ENCODE measurements around the gene ID1. TPM values are rescaled to one million over a fixed set of nuclear protein-coding genes. Genes with fewer than 3 reads are reported as not detected.
A peak's percentile ranks its signal among the peaks of the same experiment; 100 is the strongest.

ID1 gene
- total and polyA plus RNA-seq, 2 experiments from 2014 or later = 221 to 479 TPM

DNA sequence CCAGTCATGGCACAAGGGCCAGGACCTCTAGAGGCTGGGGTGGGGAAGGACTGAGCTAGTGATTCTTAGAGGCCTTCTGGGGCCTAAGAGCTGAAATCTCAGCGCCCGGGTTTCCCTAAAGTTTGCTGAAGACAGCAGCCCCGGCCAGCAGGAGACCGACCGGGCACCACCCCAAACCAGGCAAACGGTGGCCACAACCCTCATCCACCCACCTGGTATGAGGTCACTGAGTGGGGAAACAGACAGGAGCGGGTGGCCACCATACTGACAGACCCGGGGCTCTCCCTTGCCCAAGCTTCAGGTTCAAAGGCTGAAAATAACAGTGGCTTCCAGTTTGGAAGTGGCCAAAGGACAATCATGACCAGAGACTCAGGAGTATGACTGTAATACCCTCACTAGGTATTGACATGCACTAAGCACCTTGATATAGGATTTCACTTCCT lies 35.0 kb upstream of the ID1 start:
- Histone ChIP-seq H3F3A (replicated peaks; ENCODE audit: low read depth) (peaks cover 73% of the 10 kb centered on the region), H3K4me1 (ENCODE audit: insufficient read depth) (peaks cover 74% of the 10 kb centered on the region), H3K4me3 (no peak overlapping the region), H3K36me3 (ENCODE audit: insufficient read depth) (peaks cover 7% of the 10 kb centered on the region), H4K20me1 (replicated peaks; ENCODE audit: insufficient read depth) (peaks cover 23% of the 10 kb centered on the region), H2AFZ (no peak overlapping the region), H3K79me2 (replicated peaks; ENCODE audit: insufficient read depth) (no peaks in the 10 kb centered on the region), H3K9me2 (ENCODE audit: insufficient read depth) (no peaks in the 10 kb centered on the region), H3K4me2 (peak overlapping the region; percentile 72; the same call in 1 of the 2 replicates), H3K27ac (ENCODE audit: low read depth) (no peak overlapping the region), H3K27me3 (ENCODE audit: insufficient read depth) (no peaks in the 10 kb centered on the region)
- H3K27ac Mint-ChIP-seq = no peak overlapping the region
- peaks cover 68% of the 10 kb centered on the region for H3K4me1 Mint-ChIP-seq
- peaks cover 7% of the 10 kb centered on the region; the same call in 2 of the 3 replicates for H3K9me3 Mint-ChIP-seq
- peaks cover 48% of the 10 kb centered on the region for H3K36me3 Mint-ChIP-seq (ENCODE audit: low read depth)
- H3K27me3 Mint-ChIP-seq (ENCODE audit: insufficient read depth, low read depth, poor library complexity) = peaks cover 55% of the 10 kb centered on the region
- no peak overlapping the region for H3K4me3 Mint-ChIP-seq
- ATAC-seq (no peak), DNase-seq (ENCODE audit: low spot score) (no peak)
- TF ChIP-seq ZNF114 (CRISPR knock-in tag; IDR thresholded peaks at IDR 0.05) (no peak), EZH2 (IDR thresholded peaks at IDR 0.05; ENCODE audit: low read depth, unreplicated experiment) (no peak), EZH2phosphoT487 (IDR thresholded peaks at IDR 0.05; ENCODE audit: unreplicated experiment) (no peak), NANOG (IDR thresholded peaks at IDR 0.05; ENCODE audit: borderline replicate concordance) (no peak), CREB1 (CRISPR knock-in tag; IDR thresholded peaks at IDR 0.05; ENCODE audit: low read depth) (no peak), ZNF331 (CRISPR knock-in tag; IDR thresholded peaks at IDR 0.05; ENCODE audit: low read depth) (no peak), STAT1 (IDR thresholded peaks at IDR 0.05; ENCODE audit: unreplicated experiment) (no peak), JUNB (IDR thresholded peaks at IDR 0.05; ENCODE audit: unreplicated experiment) (no peak), REST (IDR thresholded peaks at IDR 0.05; ENCODE audit: unreplicated experiment) (no peak), POLR2AphosphoS5 (IDR thresholded peaks at IDR 0.05; ENCODE audit: low read depth) (no peak)
- TF ChIP-seq, protein P1, sequence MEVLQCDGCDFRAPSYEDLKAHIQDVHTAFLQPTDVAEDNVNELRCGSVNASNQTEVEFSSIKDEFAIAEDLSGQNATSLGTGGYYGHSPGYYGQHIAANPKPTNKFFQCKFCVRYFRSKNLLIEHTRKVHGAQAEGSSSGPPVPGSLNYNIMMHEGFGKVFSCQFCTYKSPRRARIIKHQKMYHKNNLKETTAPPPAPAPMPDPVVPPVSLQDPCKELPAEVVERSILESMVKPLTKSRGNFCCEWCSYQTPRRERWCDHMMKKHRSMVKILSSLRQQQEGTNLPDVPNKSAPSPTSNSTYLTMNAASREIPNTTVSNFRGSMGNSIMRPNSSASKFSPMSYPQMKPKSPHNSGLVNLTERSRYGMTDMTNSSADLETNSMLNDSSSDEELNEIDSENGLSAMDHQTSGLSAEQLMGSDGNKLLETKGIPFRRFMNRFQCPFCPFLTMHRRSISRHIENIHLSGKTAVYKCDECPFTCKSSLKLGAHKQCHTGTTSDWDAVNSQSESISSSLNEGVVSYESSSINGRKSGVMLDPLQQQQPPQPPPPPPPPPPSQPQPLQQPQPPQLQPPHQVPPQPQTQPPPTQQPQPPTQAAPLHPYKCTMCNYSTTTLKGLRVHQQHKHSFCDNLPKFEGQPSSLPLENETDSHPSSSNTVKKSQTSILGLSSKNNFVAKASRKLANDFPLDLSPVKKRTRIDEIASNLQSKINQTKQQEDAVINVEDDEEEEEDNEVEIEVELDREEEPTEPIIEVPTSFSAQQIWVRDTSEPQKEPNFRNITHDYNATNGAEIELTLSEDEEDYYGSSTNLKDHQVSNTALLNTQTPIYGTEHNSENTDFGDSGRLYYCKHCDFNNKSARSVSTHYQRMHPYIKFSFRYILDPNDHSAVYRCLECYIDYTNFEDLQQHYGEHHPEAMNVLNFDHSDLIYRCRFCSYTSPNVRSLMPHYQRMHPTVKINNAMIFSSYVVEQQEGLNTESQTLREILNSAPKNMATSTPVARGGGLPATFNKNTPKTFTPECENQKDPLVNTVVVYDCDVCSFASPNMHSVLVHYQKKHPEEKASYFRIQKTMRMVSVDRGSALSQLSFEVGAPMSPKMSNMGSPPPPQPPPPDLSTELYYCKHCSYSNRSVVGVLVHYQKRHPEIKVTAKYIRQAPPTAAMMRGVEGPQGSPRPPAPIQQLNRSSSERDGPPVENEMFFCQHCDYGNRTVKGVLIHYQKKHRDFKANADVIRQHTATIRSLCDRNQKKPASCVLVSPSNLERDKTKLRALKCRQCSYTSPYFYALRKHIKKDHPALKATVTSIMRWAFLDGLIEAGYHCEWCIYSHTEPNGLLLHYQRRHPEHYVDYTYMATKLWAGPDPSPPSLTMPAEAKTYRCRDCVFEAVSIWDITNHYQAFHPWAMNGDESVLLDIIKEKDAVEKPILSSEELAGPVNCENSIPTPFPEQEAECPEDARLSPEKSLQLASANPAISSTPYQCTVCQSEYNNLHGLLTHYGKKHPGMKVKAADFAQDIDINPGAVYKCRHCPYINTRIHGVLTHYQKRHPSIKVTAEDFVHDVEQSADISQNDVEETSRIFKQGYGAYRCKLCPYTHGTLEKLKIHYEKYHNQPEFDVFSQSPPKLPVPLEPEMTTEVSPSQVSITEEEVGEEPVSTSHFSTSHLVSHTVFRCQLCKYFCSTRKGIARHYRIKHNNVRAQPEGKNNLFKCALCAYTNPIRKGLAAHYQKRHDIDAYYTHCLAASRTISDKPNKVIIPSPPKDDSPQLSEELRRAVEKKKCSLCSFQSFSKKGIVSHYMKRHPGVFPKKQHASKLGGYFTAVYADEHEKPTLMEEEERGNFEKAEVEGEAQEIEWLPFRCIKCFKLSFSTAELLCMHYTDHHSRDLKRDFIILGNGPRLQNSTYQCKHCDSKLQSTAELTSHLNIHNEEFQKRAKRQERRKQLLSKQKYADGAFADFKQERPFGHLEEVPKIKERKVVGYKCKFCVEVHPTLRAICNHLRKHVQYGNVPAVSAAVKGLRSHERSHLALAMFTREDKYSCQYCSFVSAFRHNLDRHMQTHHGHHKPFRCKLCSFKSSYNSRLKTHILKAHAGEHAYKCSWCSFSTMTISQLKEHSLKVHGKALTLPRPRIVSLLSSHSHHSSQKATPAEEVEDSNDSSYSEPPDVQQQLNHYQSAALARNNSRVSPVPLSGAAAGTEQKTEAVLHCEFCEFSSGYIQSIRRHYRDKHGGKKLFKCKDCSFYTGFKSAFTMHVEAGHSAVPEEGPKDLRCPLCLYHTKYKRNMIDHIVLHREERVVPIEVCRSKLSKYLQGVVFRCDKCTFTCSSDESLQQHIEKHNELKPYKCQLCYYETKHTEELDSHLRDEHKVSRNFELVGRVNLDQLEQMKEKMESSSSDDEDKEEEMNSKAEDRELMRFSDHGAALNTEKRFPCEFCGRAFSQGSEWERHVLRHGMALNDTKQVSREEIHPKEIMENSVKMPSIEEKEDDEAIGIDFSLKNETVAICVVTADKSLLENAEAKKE (CRISPR knock-in tag; IDR thresholded peaks at IDR 0.05) = no peak
- TF ChIP-seq, protein P2, sequence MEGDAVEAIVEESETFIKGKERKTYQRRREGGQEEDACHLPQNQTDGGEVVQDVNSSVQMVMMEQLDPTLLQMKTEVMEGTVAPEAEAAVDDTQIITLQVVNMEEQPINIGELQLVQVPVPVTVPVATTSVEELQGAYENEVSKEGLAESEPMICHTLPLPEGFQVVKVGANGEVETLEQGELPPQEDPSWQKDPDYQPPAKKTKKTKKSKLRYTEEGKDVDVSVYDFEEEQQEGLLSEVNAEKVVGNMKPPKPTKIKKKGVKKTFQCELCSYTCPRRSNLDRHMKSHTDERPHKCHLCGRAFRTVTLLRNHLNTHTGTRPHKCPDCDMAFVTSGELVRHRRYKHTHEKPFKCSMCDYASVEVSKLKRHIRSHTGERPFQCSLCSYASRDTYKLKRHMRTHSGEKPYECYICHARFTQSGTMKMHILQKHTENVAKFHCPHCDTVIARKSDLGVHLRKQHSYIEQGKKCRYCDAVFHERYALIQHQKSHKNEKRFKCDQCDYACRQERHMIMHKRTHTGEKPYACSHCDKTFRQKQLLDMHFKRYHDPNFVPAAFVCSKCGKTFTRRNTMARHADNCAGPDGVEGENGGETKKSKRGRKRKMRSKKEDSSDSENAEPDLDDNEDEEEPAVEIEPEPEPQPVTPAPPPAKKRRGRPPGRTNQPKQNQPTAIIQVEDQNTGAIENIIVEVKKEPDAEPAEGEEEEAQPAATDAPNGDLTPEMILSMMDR (conservative IDR thresholded peaks at IDR 0.05; ENCODE audit: low read depth in 2 of 2) = no peak
- TF ChIP-seq, protein P3, sequence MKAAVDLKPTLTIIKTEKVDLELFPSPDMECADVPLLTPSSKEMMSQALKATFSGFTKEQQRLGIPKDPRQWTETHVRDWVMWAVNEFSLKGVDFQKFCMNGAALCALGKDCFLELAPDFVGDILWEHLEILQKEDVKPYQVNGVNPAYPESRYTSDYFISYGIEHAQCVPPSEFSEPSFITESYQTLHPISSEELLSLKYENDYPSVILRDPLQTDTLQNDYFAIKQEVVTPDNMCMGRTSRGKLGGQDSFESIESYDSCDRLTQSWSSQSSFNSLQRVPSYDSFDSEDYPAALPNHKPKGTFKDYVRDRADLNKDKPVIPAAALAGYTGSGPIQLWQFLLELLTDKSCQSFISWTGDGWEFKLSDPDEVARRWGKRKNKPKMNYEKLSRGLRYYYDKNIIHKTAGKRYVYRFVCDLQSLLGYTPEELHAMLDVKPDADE (IDR thresholded peaks at IDR 0.05) = no peak
